H1 (cell line): Measurements from ENCODE around the gene ZNF771. TPM values are rescaled to one million over a fixed set of nuclear protein-coding genes. Genes with fewer than 3 reads are reported as not detected.

Experiments used
- CBX5 ChIP-seq: fragments of 300-800, 300-1000 bp; sonication (generic); IDR thresholded peaks from 2 replicates; pipeline ENCODE4 v1.7.1; 2016; ENCODE audit warnings: antibody characterized with exemption, low read length, low read depth
- NANOG ChIP-seq: IDR thresholded peaks from 2 replicates; pipeline ENCODE4 v1.6.1; 2011; ENCODE audit warnings: low read length, low read depth, mild to moderate bottlenecking, inconsistent platforms; ENCODE audit not compliant: insufficient read depth, poor library complexity, severe bottlenecking
- POLR2A ChIP-seq, 2 experiments: IDR thresholded peaks; 1 replicate in 1 of 2; 2 replicates in 1 of 2; pipeline ENCODE4 v1.6.1; 2011; ENCODE audit warnings: low read depth in 2 of 2, low read length in 2 of 2, mild to moderate bottlenecking in 2 of 2; ENCODE audit errors: control extremely low read depth in 1 of 2
- RNF2 ChIP-seq: fragments of 200-900, 300-1000 bp; sonication (generic); IDR thresholded peaks from 2 replicates; pipeline ENCODE4 v1.7.1; 2016; ENCODE audit warnings: borderline replicate concordance, low read depth, mild to moderate bottlenecking, antibody characterized with exemption, low read length; ENCODE audit not compliant: poor library complexity, severe bottlenecking; ENCODE audit errors: missing control alignments
- TAF1 ChIP-seq: IDR thresholded peaks from 2 replicates; pipeline ENCODE4 v1.6.1; 2011; ENCODE audit warnings: mild to moderate bottlenecking, low read depth, low read length
- polyA plus RNA-seq, 7 experiments: library from polyadenylated mRNA; depleted of rRNA in 3 of 7; stranded (reverse) in 5 of 7; unstranded in 2 of 7; fragments of >200 nt in 5 of 7; fragments of 200-250 nt in 2 of 7; gene quantifications; 1 replicate in 5 of 7; 2 replicates in 1 of 7; 4 replicates in 1 of 7; pipeline versions ENCODE4 v1.2.1 to v1.2.3, GENCODE V29; 2011 to 2013; ENCODE audit warnings: missing spikeins in 2 of 7, mixed read lengths in 2 of 7
- total RNA-seq: library from RNA; stranded (reverse); fragmentation: NEBNext Ultra II Directional; extraction: Animal tissue kit (Norgen Biotek cat#: 25700); gene quantifications from 2 replicates; pipeline ENCODE4 v1.2.1, GENCODE V29; 2021

The ZNF771 gene
- total and polyA plus RNA-seq, 2 of the 8 experiments (the other 6 are each of a cell fraction or from before 2014, with no cell fraction given) = 10.6 to 15.7 TPM

GRCh38 chr16:30379158-30379783 is 28.1 kb upstream of the ZNF771 start (continued):
- TF ChIP-seq RNF2 (no peak), NANOG (no peak), CBX5 (no peak), POLR2A (IDR thresholded peaks at IDR 0.05; ENCODE audit: control extremely low read depth in 1 of 2, low read depth in 2 of 2, low read length in 2 of 2) (0 out of 3 replicates have a peak, but pooled peaks of 1 of the 2 experiments have one; percentile 7), TAF1 (no peak)
